GM12874 (cell line): Measurements from ENCODE around the gene DZIP1.

Experiments used
- CTCF ChIP-seq: IDR thresholded peaks from 2 replicates; pipeline ENCODE4 v1.5.1; 2011; ENCODE audit warnings: low read depth, mild to moderate bottlenecking, control low read depth, low read length, moderate library complexity; ENCODE audit not compliant: insufficient read depth

DZIP1 gene

GRCh38 chr13:95593462-95593861 is 51.0 kb downstream of the DZIP1 start:
- TF ChIP-seq CTCF: no peak

GRCh38 chr13:95588721-95589120 is 55.8 kb downstream of the DZIP1 start:
- no peak for TF ChIP-seq CTCF

GRCh38 chr13:95588134-95588533 is 56.4 kb downstream of the DZIP1 start:
- no peak for TF ChIP-seq CTCF

- no peak for TF ChIP-seq CTCF
Observed at GRCh38 chr13:95585867-95586266, 58.6 kb downstream of the DZIP1 start.

- no peak for TF ChIP-seq CTCF
Observed at GRCh38 chr13:95579303-95579702, 65.2 kb downstream of the DZIP1 start.

- no peak for TF ChIP-seq CTCF
Observed at GRCh38 chr13:95573221-95573620, 71.3 kb downstream of the DZIP1 start.

- no peak for TF ChIP-seq CTCF
Observed at GRCh38 chr13:95571941-95572340, 72.6 kb downstream of the DZIP1 start.

GRCh38 chr13:95570016-95570415 is 74.5 kb downstream of the DZIP1 start:
- no peak for TF ChIP-seq CTCF
